HG02884 (cell line): ENCODE data around the gene PRELID3B.

ENCODE experiments used
- ATAC-seq: cut with Tn5 transposase; IDR thresholded peaks from one replicate; pipeline ENCODE4 v1.9.1; 2021; ENCODE audit warnings: mild to moderate bottlenecking, moderate library complexity; ENCODE audit not compliant: unreplicated experiment

The PRELID3B gene

GRCh38 chr20:59042151-59042795 lies at the start of gene PRELID3B:
Gene PRELID3B, minus strand, starts transcription at chr20:59042786. Its CDS starts 56 bp downstream, at chr20:59042730.
- ATAC-seq = peak; percentile 29

DNA sequence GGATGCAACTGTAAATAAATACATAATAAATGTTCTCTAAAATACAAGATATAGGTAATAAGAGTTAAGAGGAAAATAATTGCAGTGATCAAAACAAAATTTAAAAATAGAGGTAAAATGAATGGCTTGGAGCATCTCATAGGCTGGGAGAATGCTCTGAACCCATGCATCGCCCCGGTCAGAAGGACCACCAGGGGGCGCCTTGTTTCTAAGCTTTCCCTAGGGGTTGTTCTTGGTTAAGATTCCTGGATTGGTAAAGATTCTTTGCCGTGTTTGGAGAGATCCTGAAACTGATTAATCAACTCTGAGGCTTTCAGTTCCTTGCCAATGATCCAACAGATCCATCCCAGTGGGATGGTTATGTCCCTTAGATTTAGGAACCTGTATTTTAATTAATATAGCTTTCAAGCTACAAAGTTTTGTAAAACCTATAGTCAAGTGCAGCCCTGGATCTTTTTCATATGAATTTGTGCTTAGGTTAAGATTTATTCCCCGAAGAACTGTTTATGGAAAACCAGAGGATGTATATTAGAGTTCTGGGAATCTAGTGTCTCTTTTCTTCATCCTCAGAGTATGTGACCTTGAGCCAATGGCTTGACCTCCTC lies 45.3 kb upstream of the PRELID3B start:
- no peak for ATAC-seq

DNA sequence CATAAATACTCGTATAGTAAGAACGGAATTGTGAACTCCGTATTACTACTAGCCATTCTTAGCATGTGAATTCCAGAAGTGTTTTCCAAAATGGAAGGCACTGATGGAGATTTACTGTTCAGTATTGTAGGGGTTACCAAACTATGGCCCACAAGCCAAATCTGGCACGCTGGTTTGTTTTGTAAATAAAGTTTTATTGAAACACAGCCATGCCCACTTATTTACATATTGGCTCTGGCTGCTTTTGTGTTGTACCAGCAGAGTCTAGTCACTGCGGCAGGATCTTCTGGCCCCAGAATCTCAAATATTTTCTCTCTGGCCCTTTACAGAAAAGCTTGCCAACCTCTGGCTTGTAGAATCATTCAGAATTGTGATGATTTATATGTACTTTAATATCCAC lies 44.3 kb upstream of the PRELID3B start:
- no peak for ATAC-seq

DNA sequence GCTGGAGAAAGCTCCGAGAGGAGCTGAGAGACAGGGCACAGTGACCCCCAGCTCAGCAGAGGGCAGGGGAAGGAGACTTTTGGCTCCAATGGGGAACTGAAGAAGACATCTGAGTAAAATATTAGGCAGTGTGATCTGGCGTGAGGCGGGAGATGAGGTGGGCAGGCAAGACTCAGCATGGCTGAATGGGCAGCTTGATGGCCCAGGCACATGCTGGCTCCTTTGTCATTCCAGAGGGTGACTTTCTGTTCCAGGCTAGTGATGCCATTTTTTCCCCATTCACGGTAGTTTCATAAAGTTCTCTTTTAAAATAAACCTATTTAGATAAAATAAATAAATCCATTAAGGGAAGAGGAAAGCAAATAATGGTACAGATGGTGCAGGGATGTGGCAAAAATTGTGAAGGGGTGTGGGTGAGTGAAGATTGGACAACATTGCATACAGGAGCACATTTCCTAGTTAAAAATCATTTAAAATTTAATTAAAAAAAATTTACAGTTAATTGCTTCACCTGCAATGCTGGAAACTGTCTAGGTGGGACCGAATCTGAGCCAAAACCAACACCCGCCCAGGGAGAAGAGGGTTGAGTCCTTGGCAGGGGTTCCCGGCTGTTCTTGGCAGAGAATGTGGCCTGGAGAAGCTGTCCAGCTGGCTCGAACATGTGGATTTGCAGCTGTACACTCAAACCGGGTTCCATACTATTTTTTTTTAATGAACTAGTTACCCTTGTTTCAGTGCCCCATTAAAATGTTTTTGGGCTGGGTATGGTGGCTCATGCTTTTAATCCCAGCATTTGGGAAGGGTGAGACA lies 41.7 kb upstream of the PRELID3B start:
- no peak for ATAC-seq

DNA sequence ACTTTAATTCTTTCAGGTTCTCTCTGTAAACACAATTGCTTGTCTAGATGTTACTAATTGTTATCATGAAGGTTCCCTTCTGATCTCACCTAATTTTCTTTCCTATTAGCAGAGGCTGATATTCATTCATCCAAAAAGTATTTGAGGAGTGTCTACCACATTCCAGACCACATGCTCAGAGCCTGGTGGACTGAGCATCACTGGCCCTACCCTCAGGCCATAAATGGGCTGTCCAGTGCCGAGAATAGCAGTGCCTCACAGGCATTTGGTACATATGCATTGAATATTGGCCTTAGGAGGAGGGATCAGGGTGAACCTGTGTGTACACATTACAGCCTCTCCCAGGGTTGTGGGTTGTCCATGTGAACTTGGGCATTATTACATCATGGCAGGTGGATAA lies 40.4 kb upstream of the PRELID3B start:
- no peak for ATAC-seq

GRCh38 chr20:59082077-59082740 lies 39.6 kb upstream of the PRELID3B start:
- ATAC-seq = no peak

GRCh38 chr20:59081036-59081435 lies 38.5 kb upstream of the PRELID3B start:
- no peak for ATAC-seq

GRCh38 chr20:59078231-59078630 lies 35.6 kb upstream of the PRELID3B start:
- no peak for ATAC-seq

GRCh38 chr20:59077705-59078104 lies 35.1 kb upstream of the PRELID3B start:
- ATAC-seq = no peak

GRCh38 chr20:59075934-59076508 lies 33.4 kb upstream of the PRELID3B start:
- ATAC-seq = no peak

GRCh38 chr20:59074456-59074855 lies 31.9 kb upstream of the PRELID3B start:
- peak; percentile 53 for ATAC-seq

DNA sequence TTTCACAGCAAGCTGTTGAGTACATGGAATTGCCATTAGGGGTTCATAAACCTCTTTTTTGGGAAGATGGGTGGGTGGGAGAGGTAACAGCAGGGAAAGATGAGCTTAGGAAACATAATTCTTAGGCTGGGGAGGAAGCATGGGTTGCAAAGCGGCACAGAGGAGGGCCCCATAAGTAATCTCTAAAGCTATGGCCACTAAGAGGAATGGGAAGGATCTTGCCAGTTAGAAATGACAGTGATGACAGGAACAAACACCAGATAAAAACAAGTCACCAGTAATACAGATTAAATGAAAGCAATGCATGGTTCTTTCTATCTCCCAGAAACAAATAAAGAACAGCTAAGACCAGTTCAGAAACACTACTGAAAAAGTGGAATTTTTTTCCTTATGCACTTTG lies 31.0 kb upstream of the PRELID3B start:
- ATAC-seq = no peak

DNA sequence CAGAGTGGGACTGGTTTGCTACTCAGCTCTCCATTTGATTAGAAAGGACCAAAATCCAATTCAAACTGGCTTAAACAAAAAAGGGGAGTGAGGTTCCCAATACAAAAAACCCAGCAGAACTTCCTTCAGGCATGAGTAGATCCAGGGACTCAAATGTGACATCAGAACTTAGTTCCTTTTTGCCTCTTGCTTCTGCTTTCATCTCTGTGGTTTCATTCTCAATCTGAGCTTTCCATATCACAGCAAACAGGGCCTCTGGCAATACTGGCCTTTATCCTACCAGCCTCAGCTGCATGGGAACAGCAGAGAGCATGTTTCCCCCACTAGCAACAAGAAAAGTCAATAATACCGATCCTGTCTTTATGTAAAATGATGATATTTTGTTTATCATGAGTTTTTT lies 28.6 kb upstream of the PRELID3B start:
- peak; percentile 73 for ATAC-seq

- no peak for ATAC-seq
These were observed 26.4 kb upstream of the PRELID3B start for GRCh38 chr20:59069026-59069425.

DNA sequence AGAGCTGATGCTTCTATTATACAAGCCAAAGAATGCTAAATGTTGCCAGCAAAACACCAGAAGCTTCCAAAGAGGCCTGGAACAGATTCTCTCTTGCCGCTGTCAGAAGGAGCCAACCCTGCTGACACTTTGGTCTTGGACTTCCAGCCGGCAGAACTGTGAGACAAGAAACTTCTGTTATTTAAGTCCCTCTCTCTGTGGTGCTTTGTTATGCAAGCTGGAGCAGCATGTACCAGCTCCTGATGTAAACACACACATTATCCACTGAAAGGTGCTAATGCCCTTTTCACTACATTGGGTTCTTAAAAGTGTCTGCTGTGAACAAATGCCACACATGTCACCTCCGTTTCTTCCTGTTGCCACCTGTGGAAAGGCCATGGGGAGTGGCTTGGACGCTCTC lies 25.9 kb upstream of the PRELID3B start:
- ATAC-seq = no peak

- ATAC-seq = no peak
These were observed 21.7 kb upstream of the PRELID3B start for GRCh38 chr20:59064214-59064722.

DNA sequence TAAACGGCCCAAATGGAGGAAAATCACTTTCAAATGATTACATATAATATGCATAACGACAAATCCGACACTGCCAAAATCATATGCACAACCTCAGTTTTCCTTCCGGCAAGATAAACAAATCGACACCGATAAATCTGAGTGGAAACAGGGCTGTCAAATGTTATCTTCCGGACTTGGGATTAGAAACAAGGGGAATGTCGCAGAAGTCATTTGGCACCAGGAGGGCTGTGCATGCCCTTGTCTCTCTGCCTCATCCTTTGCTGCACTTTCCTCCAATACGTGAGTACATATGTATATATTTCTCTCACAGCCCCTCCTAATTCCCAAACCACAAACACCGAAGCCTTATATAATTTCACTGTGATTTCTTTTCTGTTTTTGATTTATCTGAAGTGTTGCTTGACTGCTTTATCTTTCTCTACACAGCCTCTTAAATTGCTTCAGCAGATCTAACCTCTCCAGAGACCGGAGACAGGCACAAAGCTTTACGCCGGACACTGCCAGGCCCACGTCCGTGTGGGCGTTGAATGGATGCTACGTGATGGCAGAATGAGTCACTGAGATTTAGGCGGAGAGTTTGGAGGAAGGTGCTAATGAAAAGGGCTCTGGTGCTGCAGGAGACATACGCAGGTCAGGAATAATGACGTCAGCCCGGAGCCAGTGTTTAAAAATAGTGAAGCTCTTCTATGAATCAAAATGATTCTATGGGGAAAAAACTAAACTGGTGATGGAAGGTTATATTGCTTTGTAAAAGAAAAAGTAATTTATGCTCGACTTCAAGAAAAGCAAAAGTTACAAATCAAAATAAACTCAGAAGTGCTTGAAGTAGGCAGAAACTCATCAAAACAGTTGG lies 21.0 kb upstream of the PRELID3B start:
- no peak for ATAC-seq

GRCh38 chr20:59062081-59062480 lies 19.5 kb upstream of the PRELID3B start:
- ATAC-seq = no peak

DNA sequence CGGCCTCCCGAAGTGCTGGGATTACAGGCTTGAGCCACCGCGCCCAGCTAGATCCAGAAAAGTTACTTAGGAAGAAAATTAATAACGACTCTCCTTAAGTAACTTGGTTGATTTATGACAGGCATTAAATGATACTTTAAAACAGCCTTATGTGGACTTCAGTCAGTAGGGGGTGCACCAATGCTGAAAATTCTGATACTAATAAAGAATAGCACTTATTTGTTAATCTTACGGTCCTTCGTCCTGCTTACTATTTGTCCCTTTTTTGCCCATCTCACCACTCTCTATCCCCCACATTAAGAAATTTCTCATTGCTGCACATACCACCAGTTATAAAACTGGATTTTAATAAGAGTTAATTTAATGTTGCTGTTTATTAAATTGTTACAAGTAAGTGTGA lies 12.7 kb upstream of the PRELID3B start:
- no peak for ATAC-seq

- ATAC-seq = no peak
These were observed 9.1 kb upstream of the PRELID3B start for GRCh38 chr20:59051666-59052185.
